Upper lobe of right lung (tissue), 1 donor: Measurements from ENCODE around the gene ATRIP. TPM values are rescaled to one million over a fixed set of nuclear protein-coding genes. Genes with fewer than 3 reads are reported as not detected.

Source experiments
- ATAC-seq: fragments of 200-7000 bp; cut with Tn5 transposase; one replicate; pipeline ENCODE4 v1.9.1; 2020; ENCODE audit warnings: mild to moderate bottlenecking, moderate library complexity
- DNase-seq: peaks from one replicate; pipeline ENCODE4 v3.0.0-alpha.2; 2020
- H3K27ac ChIP-seq: fragments of 200-600 bp; one replicate; pipeline ENCODE4 v1.8.0; 2022
- H3K27me3 ChIP-seq: fragments of 200-600 bp; one replicate; pipeline ENCODE4 v1.8.0; 2022; ENCODE audit warnings: mild to moderate bottlenecking
- H3K36me3 ChIP-seq: fragments of 200-600 bp; one replicate; pipeline ENCODE4 v1.8.0; 2022
- H3K4me1 ChIP-seq: fragments of 200-600 bp; one replicate; pipeline ENCODE4 v1.8.0; 2022
- H3K4me3 ChIP-seq: fragments of 200-600 bp; one replicate; pipeline ENCODE4 v1.8.0; 2022; ENCODE audit warnings: mild to moderate bottlenecking
- H3K9me3 ChIP-seq: fragments of 200-600 bp; one replicate; pipeline ENCODE4 v1.8.0; 2022
- CTCF ChIP-seq: fragments of 200-600 bp; IDR thresholded peaks from one replicate; pipeline ENCODE4 v1.8.0; 2022; ENCODE audit warnings: antibody characterized with exemption
- intact Hi-C: fragments of 100-400 bp; cut with DNase I; formaldehyde crosslinking; loops from one replicate; pipeline ENCODE4 v1.11.0; 2022
- total RNA-seq: library from RNA; stranded (reverse); fragmentation: NEBNext Ultra II Directional; extraction: Animal tissue kit (Norgen Biotek cat#: 25700); gene quantifications from one replicate; pipeline ENCODE4 v1.2.1, GENCODE V29; 2021
- donor health status: DM: no; HTN: yes; CAD: no; lungs with severe emphysema.

ATRIP gene
- total RNA-seq, 1 donor from 2014 or later, result 5.3 TPM

- intact Hi-C loops, result no loop called here
- Histone ChIP-seq H3K4me1 (no peaks in the 10 kb centered on the region), H3K9me3 (no peaks in the 10 kb centered on the region), H3K4me3 (no peak overlapping the region), H3K36me3 (peaks cover 48% of the 10 kb centered on the region), H3K27me3 (no peaks in the 10 kb centered on the region), H3K27ac (no peak overlapping the region)
- ATAC-seq (no peak), DNase-seq (no peak)
- TF ChIP-seq CTCF, result no peak
These were observed 30.4 kb upstream of the ATRIP start for GRCh38 chr3:48416091-48416505.

- peaks cover 45% of the 10 kb centered on the region for H3K36me3 ChIP-seq
- no peak overlapping the region for H3K27ac ChIP-seq
- no peak for TF ChIP-seq CTCF
- no peak for DNase-seq
- H3K4me3 ChIP-seq, result no peak overlapping the region
- no peaks in the 10 kb centered on the region for H3K4me1 ChIP-seq
- intact Hi-C loops, result no loop called here
- H3K27me3 ChIP-seq, result no peaks in the 10 kb centered on the region
- no peaks in the 10 kb centered on the region for H3K9me3 ChIP-seq
- ATAC-seq, result no peak
These were observed 30.0 kb upstream of the ATRIP start for GRCh38 chr3:48416546-48416945.

- H3K4me1 ChIP-seq, result no peaks in the 10 kb centered on the region
- no peak overlapping the region for H3K4me3 ChIP-seq
- H3K27ac ChIP-seq, result no peak overlapping the region
- no peak for TF ChIP-seq CTCF
- DNase-seq (no peak), ATAC-seq (no peak)
- H3K27me3 ChIP-seq, result no peaks in the 10 kb centered on the region
- H3K36me3 ChIP-seq, result peaks cover 35% of the 10 kb centered on the region
- H3K9me3 ChIP-seq, result no peaks in the 10 kb centered on the region
- intact Hi-C loops, result no loop called here
These were observed 28.9 kb upstream of the ATRIP start for GRCh38 chr3:48417529-48418108.

GRCh38 chr3:48418140-48418539, 28.4 kb upstream of the ATRIP start:
- no peak overlapping the region for H3K4me3 ChIP-seq
- intact Hi-C loops, result no loop called here

GRCh38 chr3:48418651-48419050, 27.9 kb upstream of the ATRIP start:
- DNase-seq, result no peak
- TF ChIP-seq CTCF, result no peak
- no peak for ATAC-seq
- intact Hi-C loops, result no loop called here
- no peaks in the 10 kb centered on the region for H3K9me3 ChIP-seq
- H3K36me3 ChIP-seq, result peaks cover 24% of the 10 kb centered on the region
- H3K4me3 ChIP-seq, result no peak overlapping the region
- H3K27me3 ChIP-seq, result no peaks in the 10 kb centered on the region
- H3K27ac ChIP-seq, result no peak overlapping the region
- H3K4me1 ChIP-seq, result peaks cover 5% of the 10 kb centered on the region

More at GRCh38 chr3:48418140-48418539, 28.4 kb upstream of the ATRIP start:
- ATAC-seq (no peak), DNase-seq (no peak)
- H3K9me3 ChIP-seq, result no peaks in the 10 kb centered on the region
- no peaks in the 10 kb centered on the region for H3K4me1 ChIP-seq
- no peak overlapping the region for H3K27ac ChIP-seq
- no peak for TF ChIP-seq CTCF
- H3K27me3 ChIP-seq, result no peaks in the 10 kb centered on the region
- peaks cover 30% of the 10 kb centered on the region for H3K36me3 ChIP-seq

- TF ChIP-seq CTCF, result no peak
- DNase-seq, result no peak
These were observed 27.4 kb upstream of the ATRIP start for GRCh38 chr3:48419149-48419548.

More at GRCh38 chr3:48419149-48419548, 27.4 kb upstream of the ATRIP start:
- Histone ChIP-seq H3K27ac (no peak overlapping the region), H3K36me3 (peaks cover 19% of the 10 kb centered on the region), H3K4me1 (peaks cover 8% of the 10 kb centered on the region), H3K4me3 (no peak overlapping the region), H3K9me3 (no peaks in the 10 kb centered on the region), H3K27me3 (no peaks in the 10 kb centered on the region)
- intact Hi-C loops, result no loop called here
- no peak for ATAC-seq
